Kidney glomerular epithelial cell (primary cell): ENCODE results near the gene CLCN2.

Source experiments
- DNase-seq: peaks from one replicate; lab custom pipeline; 2025; lab: John Stamatoyannopoulos, UW

The CLCN2 gene

GRCh38 chr3:184360070-184360928 is 1.1 kb downstream of the CLCN2 start:
- no peak for DNase-seq

GRCh38 chr3:184359610-184360009 is 1.8 kb downstream of the CLCN2 start:
- DNase-seq, result no peak

GRCh38 chr3:184358921-184359350 is 2.5 kb downstream of the CLCN2 start:
- DNase-seq, result no peak

- no peak for DNase-seq
Measured at GRCh38 chr3:184358124-184358767, 3.2 kb downstream of the CLCN2 start.

- DNase-seq, result no peak
Measured at GRCh38 chr3:184357248-184358123, 3.9 kb downstream of the CLCN2 start.

- no peak for DNase-seq
Measured at GRCh38 chr3:184355261-184356040, 6.0 kb downstream of the CLCN2 start.

- no peak for DNase-seq
Measured at GRCh38 chr3:184354754-184355153, 6.7 kb downstream of the CLCN2 start.

GRCh38 chr3:184354121-184354728 is 7.2 kb downstream of the CLCN2 start:
- peak; percentile 10 for DNase-seq

- DNase-seq, result no peak
Measured at GRCh38 chr3:184353546-184353941, 7.9 kb downstream of the CLCN2 start.

GRCh38 chr3:184352897-184353545 is 8.4 kb downstream of the CLCN2 start:
- DNase-seq, result no peak

- no peak for DNase-seq
Measured at GRCh38 chr3:184352149-184352785, 9.1 kb downstream of the CLCN2 start.

GRCh38 chr3:184351511-184352148 is 9.8 kb downstream of the CLCN2 start:
- no peak for DNase-seq

GRCh38 chr3:184350618-184351017 is 10.8 kb downstream of the CLCN2 start:
- DNase-seq, result no peak

GRCh38 chr3:184349563-184350470 is 11.6 kb downstream of the CLCN2 start:
- no peak for DNase-seq

- DNase-seq, result no peak
Measured at GRCh38 chr3:184348057-184348382, 13.4 kb downstream of the CLCN2 start.

- DNase-seq, result no peak
Measured at GRCh38 chr3:184347321-184348056, 13.9 kb downstream of the CLCN2 start.

GRCh38 chr3:184346480-184347190 is 14.8 kb downstream of the CLCN2 start:
- no peak for DNase-seq
